ENCODE data around the gene RFX7. TPM values are rescaled to one million over a fixed set of nuclear protein-coding genes. Genes with fewer than 3 reads are reported as not detected.
"Not testable (repeated sequence)": the region's sequence is repeated elsewhere in the genome, so short reads cannot be mapped to it uniquely, and the experiment has no call there.

Gene RFX7
- total RNA-seq, 3 donors from 2014 or later, result 15.3 to 17.5 (median 17.3) TPM

DNA sequence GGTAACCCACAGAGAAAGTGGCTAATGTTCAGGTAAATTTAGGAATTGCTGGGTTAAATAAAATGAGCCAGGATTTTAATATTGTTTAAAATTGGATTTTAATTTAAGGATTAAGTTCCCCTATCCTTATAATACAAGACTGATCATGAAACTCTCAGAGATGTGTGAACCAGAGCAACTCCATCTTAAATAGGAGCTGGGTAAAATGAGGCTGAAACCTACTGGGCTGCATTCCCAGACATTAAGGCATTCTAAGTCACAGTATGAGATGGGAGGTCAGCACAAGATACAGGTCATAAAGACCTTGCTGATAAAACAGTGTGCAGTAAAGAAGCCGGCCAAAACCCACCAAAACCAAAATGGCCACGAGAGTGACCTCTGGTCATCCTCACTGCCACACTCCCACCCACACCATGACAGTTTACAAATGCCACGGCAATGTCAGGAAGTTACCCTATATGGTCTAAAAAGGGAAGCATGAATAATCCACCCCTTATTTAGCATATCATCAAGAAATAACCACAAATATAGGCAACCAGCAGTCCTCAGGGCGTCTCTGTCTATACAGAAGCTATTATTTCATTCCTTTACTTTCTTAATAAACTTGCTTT is 40.3 kb downstream of the RFX7 start:
- not testable (repeated sequence) for H3K9me3 Mint-ChIP-seq; H3K4me3 Mint-ChIP-seq; ATAC-seq; H3K36me3 Mint-ChIP-seq (ENCODE audit: insufficient read depth); DNase-seq; H3K27me3 Mint-ChIP-seq (ENCODE audit: low read depth)
- H3K4me1 Mint-ChIP-seq (ENCODE audit: low read depth), result peaks cover 68% of the 10 kb centered on the region

DNA sequence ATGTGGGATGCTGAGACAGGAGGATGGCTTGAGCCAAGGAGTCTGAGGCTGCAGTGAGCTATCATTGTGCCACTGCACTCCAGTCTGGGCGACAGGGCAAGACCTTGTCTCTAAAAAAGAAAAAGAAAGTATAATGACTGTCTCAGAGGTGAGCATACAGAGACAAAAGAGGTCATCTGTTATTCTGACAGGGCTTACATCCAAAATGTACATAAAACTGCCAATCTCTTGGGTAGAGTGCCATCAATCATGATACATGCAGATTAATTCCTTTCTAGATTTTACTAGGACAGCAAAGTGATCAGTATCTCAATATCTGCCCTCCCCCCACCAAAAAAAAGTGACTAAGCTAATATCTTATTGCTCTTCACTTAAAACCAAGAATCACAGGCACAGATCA is 41.0 kb downstream of the RFX7 start:
- peaks cover 4% of the 10 kb centered on the region for H3K36me3 Mint-ChIP-seq (ENCODE audit: insufficient read depth)
- no peaks in the 10 kb centered on the region for H3K27me3 Mint-ChIP-seq (ENCODE audit: low read depth)
- H3K4me3 Mint-ChIP-seq, result no peak overlapping the region
- ATAC-seq, result no peak
- peaks cover 62% of the 10 kb centered on the region for H3K4me1 Mint-ChIP-seq (ENCODE audit: low read depth)
- DNase-seq, result no peak
- no peaks in the 10 kb centered on the region for H3K9me3 Mint-ChIP-seq

DNA sequence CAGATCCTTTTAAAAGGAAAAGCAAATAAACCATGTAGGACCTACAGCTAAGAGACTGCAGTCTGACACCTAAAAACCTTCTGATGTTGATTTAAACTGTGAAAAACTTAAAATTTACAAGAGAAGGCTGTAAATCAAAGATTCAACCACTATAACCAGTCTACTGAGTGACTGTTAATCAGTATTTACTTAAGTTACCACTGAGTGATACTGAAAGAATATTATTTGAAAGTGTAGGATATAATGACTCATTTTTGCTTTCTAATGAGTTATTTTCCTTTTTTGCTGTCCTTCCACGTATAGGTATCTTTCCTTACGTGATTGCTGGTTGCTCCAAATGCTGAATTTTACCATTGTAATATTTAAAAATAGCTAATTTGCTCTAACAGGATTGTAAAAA is 44.6 kb downstream of the RFX7 start:
- Mint-ChIP-seq H3K4me3 (no peak overlapping the region), H3K36me3 (ENCODE audit: insufficient read depth) (peaks cover 11% of the 10 kb centered on the region), H3K9me3 (no peaks in the 10 kb centered on the region), H3K27me3 (ENCODE audit: low read depth) (no peaks in the 10 kb centered on the region), H3K4me1 (ENCODE audit: low read depth) (peaks cover 35% of the 10 kb centered on the region)
- DNase-seq (no peak), ATAC-seq (peak in 1 of 2 donors; percentile 27)

- Mint-ChIP-seq H3K27me3 (ENCODE audit: low read depth) (no peaks in the 10 kb centered on the region), H3K9me3 (no peaks in the 10 kb centered on the region), H3K4me3 (no peak overlapping the region), H3K36me3 (ENCODE audit: insufficient read depth) (peaks cover 12% of the 10 kb centered on the region), H3K4me1 (ENCODE audit: low read depth) (peaks cover 31% of the 10 kb centered on the region)
- no peak for ATAC-seq
- DNase-seq, result no peak
Observed at GRCh38 chr15:56194035-56194434, 49.6 kb downstream of the RFX7 start.

- Mint-ChIP-seq H3K36me3 (ENCODE audit: insufficient read depth) (peaks cover 10% of the 10 kb centered on the region), H3K27me3 (ENCODE audit: low read depth) (no peaks in the 10 kb centered on the region), H3K4me1 (ENCODE audit: low read depth) (peaks cover 33% of the 10 kb centered on the region), H3K4me3 (no peak overlapping the region), H3K9me3 (no peaks in the 10 kb centered on the region)
- DNase-seq, result no peak
- no peak for ATAC-seq
Observed at GRCh38 chr15:56192659-56193442, 50.8 kb downstream of the RFX7 start.

DNA sequence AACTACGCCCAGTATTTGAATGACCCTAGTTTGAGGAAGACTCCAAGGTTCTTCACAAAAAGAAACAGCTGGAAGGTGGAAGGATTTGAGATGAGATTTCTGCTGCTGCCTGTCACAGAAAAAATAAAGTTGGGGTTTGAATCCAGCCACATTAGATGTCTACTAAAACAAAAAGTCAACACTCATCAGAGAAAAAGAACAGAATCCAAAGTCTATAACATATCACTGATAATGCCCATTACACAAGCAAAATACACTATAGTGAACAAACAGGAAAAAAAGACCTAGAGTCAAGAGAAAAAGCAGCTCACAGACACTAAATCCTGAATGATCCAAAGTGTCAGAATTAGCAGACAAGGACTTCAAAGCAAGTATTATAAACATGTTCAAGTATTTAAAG is 56.0 kb downstream of the RFX7 start:
- DNase-seq, result no peak
- peaks cover 47% of the 10 kb centered on the region for H3K4me1 Mint-ChIP-seq (ENCODE audit: low read depth)
- no peak for ATAC-seq
- H3K9me3 Mint-ChIP-seq, result no peaks in the 10 kb centered on the region
- H3K27me3 Mint-ChIP-seq (ENCODE audit: low read depth), result no peaks in the 10 kb centered on the region
- peaks cover 4% of the 10 kb centered on the region for H3K36me3 Mint-ChIP-seq (ENCODE audit: insufficient read depth)
- no peak overlapping the region for H3K4me3 Mint-ChIP-seq

- H3K27me3 Mint-ChIP-seq (ENCODE audit: low read depth), result no peaks in the 10 kb centered on the region
- ATAC-seq, result no peak
- DNase-seq, result no peak
- no peak overlapping the region for H3K4me3 Mint-ChIP-seq
- peaks cover 44% of the 10 kb centered on the region for H3K4me1 Mint-ChIP-seq (ENCODE audit: low read depth)
- peaks cover 7% of the 10 kb centered on the region for H3K36me3 Mint-ChIP-seq (ENCODE audit: insufficient read depth)
- H3K9me3 Mint-ChIP-seq, result no peaks in the 10 kb centered on the region
Observed at GRCh38 chr15:56185980-56186379, 57.7 kb downstream of the RFX7 start.

DNA sequence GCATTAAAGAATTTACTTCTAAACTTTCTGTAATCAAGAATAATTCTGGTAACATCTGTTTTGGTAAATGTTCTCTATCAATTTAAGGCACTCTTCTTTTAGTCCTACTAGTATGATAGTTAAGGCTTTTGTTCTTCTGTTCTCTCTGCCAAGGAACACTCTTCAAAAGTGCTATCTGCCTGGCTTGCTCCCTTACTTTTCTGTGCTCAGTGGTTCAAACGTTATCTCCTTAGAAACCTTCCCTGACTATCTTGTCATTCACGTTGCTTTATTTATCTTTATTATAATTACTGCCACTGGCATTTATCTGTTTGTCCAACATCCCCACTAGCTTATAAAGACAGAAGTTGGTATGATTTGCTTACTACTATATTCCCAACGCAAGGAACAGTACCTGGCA is 59.2 kb downstream of the RFX7 start:
- DNase-seq (no peak), ATAC-seq (no peak)
- Mint-ChIP-seq H3K4me3 (no peak overlapping the region), H3K27me3 (ENCODE audit: low read depth) (no peaks in the 10 kb centered on the region), H3K36me3 (ENCODE audit: insufficient read depth) (peaks cover 5% of the 10 kb centered on the region), H3K4me1 (ENCODE audit: low read depth) (peaks cover 44% of the 10 kb centered on the region), H3K9me3 (no peaks in the 10 kb centered on the region)

- ATAC-seq (no peak), DNase-seq (no peak)
- Mint-ChIP-seq H3K4me1 (ENCODE audit: low read depth) (peaks cover 34% of the 10 kb centered on the region), H3K9me3 (peaks cover 3% of the 10 kb centered on the region), H3K4me3 (no peak overlapping the region), H3K27me3 (ENCODE audit: low read depth) (no peaks in the 10 kb centered on the region), H3K36me3 (ENCODE audit: insufficient read depth) (peaks cover 14% of the 10 kb centered on the region)
Observed at GRCh38 chr15:56180851-56181250, 62.8 kb downstream of the RFX7 start.

DNA sequence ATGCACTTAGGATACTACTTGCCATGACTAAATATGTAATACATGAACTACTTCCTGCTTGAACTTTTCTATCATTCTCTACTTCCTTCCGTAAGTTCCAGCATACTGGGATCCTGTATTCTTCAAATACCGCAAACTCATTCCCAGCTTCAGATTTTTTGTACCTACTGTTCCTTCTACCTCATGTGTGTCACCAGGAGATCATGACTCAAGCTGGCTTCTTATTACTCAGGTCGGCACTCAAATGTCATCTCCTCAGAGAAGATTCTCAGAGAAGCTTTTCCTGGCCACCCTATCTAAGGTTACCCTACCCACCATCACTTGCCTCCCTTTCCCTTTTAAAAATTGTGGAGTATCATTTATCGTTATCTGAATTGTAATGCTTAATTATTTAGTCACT is 66.7 kb downstream of the RFX7 start:
- Mint-ChIP-seq H3K9me3 (peaks cover 6% of the 10 kb centered on the region), H3K4me1 (ENCODE audit: low read depth) (peaks cover 42% of the 10 kb centered on the region), H3K27me3 (ENCODE audit: low read depth) (no peaks in the 10 kb centered on the region), H3K4me3 (no peak overlapping the region), H3K36me3 (ENCODE audit: insufficient read depth) (peaks cover 37% of the 10 kb centered on the region)
- ATAC-seq (no peak), DNase-seq (no peak)

GRCh38 chr15:56175788-56176187 is 67.9 kb downstream of the RFX7 start:
- DNase-seq, result no peak
- Mint-ChIP-seq H3K4me3 (no peak overlapping the region), H3K27me3 (ENCODE audit: low read depth) (no peaks in the 10 kb centered on the region), H3K36me3 (ENCODE audit: insufficient read depth) (peaks cover 41% of the 10 kb centered on the region), H3K4me1 (ENCODE audit: low read depth) (peaks cover 40% of the 10 kb centered on the region), H3K9me3 (peaks cover 10% of the 10 kb centered on the region)
- no peak for ATAC-seq

GRCh38 chr15:56174649-56175048 is 69.0 kb downstream of the RFX7 start:
- DNase-seq, result no peak
- ATAC-seq, result peak in 1 of 2 donors; percentile 50
- no peaks in the 10 kb centered on the region for H3K27me3 Mint-ChIP-seq (ENCODE audit: low read depth)
- H3K4me1 Mint-ChIP-seq (ENCODE audit: low read depth), result peaks cover 42% of the 10 kb centered on the region
- H3K9me3 Mint-ChIP-seq, result peaks cover 10% of the 10 kb centered on the region
- H3K4me3 Mint-ChIP-seq, result no peak overlapping the region
- peaks cover 48% of the 10 kb centered on the region for H3K36me3 Mint-ChIP-seq (ENCODE audit: insufficient read depth)

GRCh38 chr15:56168394-56168793 is 75.3 kb downstream of the RFX7 start:
- peaks cover 42% of the 10 kb centered on the region for H3K36me3 Mint-ChIP-seq (ENCODE audit: insufficient read depth)
- peak in 1 of 2 donors; percentile 52 for ATAC-seq
- H3K27me3 Mint-ChIP-seq (ENCODE audit: low read depth), result no peaks in the 10 kb centered on the region
- no peak for DNase-seq
- H3K9me3 Mint-ChIP-seq, result peaks cover 7% of the 10 kb centered on the region
- H3K4me3 Mint-ChIP-seq, result no peak overlapping the region
- H3K4me1 Mint-ChIP-seq (ENCODE audit: low read depth), result peaks cover 49% of the 10 kb centered on the region

DNA sequence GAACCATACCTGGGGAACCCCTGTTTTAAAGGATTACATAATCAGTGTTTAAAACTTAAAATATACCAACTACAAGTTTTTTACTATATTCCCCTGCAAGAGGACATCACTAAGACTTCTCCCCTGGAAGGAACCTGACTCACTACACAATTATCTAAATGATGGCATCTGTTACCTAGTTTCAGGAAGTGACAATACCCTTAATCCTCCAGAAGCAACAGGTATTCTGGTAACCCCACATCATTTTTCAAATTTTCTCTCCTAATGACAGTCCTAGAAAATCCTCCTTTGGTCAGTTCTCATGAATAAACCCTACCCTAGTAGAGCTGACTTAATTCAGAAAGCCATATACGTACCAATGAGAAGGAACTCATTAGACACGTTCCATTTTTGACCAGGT is 78.4 kb downstream of the RFX7 start:
- H3K9me3 Mint-ChIP-seq, result no peaks in the 10 kb centered on the region
- peaks cover 15% of the 10 kb centered on the region for H3K36me3 Mint-ChIP-seq (ENCODE audit: insufficient read depth)
- H3K4me1 Mint-ChIP-seq (ENCODE audit: low read depth), result peaks cover 60% of the 10 kb centered on the region
- H3K4me3 Mint-ChIP-seq, result no peak overlapping the region
- DNase-seq (no peak), ATAC-seq (no peak)
- no peaks in the 10 kb centered on the region for H3K27me3 Mint-ChIP-seq (ENCODE audit: low read depth)

DNA sequence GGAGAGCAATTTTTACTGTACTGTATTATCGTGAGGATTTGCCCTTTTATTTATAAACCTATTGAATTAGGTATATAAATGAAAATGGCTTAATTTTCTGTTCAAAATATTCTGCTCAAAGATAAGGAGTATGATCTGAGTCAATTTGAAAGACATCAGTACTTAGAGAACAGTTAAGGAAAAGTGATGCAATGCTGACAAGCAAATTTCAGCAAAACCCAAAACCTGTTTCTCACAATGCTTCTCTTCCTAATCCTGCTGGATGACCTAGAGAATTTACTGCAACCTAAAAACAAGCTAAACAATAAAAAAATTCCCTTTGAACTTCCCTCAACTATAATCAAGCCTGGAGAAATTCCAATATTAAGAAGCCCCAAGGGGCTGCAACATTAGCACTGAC is 82.7 kb downstream of the RFX7 start:
- Mint-ChIP-seq H3K9me3 (no peaks in the 10 kb centered on the region), H3K36me3 (ENCODE audit: insufficient read depth) (peaks cover 17% of the 10 kb centered on the region), H3K27me3 (ENCODE audit: low read depth) (no peaks in the 10 kb centered on the region), H3K4me3 (no peak overlapping the region), H3K4me1 (ENCODE audit: low read depth) (peaks cover 46% of the 10 kb centered on the region)
- DNase-seq (no peak), ATAC-seq (no peak)
